ENCODE results near the gene ROBO4. TPM values are rescaled to one million over a fixed set of nuclear protein-coding genes. Genes with fewer than 3 reads are reported as not detected.

The ROBO4 gene
- total RNA-seq, 1 donor from 2014 or later: not detected

DNA sequence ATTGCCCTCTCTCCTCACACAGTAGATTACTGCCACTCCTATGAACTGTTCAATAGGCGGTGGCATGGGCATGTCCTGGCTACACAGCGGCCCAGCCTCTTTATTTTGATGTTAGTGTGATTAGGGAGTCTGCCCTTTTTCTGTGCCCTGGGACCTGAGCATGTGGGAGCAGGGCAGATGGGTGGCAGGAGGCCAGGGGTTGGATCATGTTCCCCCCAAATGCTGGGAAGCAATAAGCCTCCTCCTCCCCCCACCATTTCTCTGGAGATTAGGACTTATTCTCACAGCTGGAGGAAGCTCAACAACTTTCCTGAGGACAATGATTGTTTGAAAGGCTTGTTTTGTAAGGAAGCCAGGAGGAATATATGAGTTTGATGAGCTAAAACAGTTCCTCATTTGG is 22.2 kb upstream of the ROBO4 start:
- Mint-ChIP-seq H3K4me3 (no peak overlapping the region), H3K9me3 (no peaks in the 10 kb centered on the region), H3K27ac (no peak overlapping the region), H3K27me3 (peaks cover 41% of the 10 kb centered on the region), H3K36me3 (ENCODE audit: low read depth) (no peaks in the 10 kb centered on the region), H3K4me1 (peaks cover 3% of the 10 kb centered on the region)
- intact Hi-C loops (cut with micrococcal nuclease): no loop called here
- CTCF ChIA-PET: no interaction called here
- ATAC-seq (ENCODE audit: low read depth) (no peak), DNase-seq (no peak)
- POLR2A ChIA-PET: interaction anchor here (1.2 kb wide), 1 partner anchor 34 kb away, joined by 4 read pairs; the partner anchor contains the start of gene CCDC15
- no peak for TF ChIP-seq CTCF (IDR thresholded peaks at IDR 0.05)

GRCh38 chr11:124918950-124919349 is 21.3 kb upstream of the ROBO4 start, which contains the start of gene HEPN1:
HEPN1 (plus strand) TSS chr11:124919250.
- no peak within 1 kb of the TSS for H3K4me3 Mint-ChIP-seq
- ChIA-PET POLR2A (no interaction called here), CTCF (no interaction called here)
- peaks cover 3% of the 10 kb centered on the region for H3K4me1 Mint-ChIP-seq
- H3K9me3 Mint-ChIP-seq: no peaks in the 10 kb centered on the region
- ATAC-seq (ENCODE audit: low read depth) (no peak), DNase-seq (no peak)
- intact Hi-C loops (cut with micrococcal nuclease): no loop called here
- peaks cover 41% of the 10 kb centered on the region for H3K27me3 Mint-ChIP-seq
- no peak within 1 kb of the TSS for H3K27ac Mint-ChIP-seq
- no peaks in the 10 kb centered on the region for H3K36me3 Mint-ChIP-seq (ENCODE audit: low read depth)
- no peak for TF ChIP-seq CTCF (IDR thresholded peaks at IDR 0.05)

GRCh38 chr11:124917115-124917637 is 19.5 kb upstream of the ROBO4 start:
- H3K4me1 Mint-ChIP-seq: peaks cover 3% of the 10 kb centered on the region
- DNase-seq (no peak), ATAC-seq (ENCODE audit: low read depth) (no peak)
- peaks cover 33% of the 10 kb centered on the region for H3K27me3 Mint-ChIP-seq
- H3K27ac Mint-ChIP-seq: no peak overlapping the region
- ChIA-PET CTCF (no interaction called here), POLR2A (no interaction called here)
- no peaks in the 10 kb centered on the region for H3K36me3 Mint-ChIP-seq (ENCODE audit: low read depth)
- no peak for TF ChIP-seq CTCF (IDR thresholded peaks at IDR 0.05)
- no peaks in the 10 kb centered on the region for H3K9me3 Mint-ChIP-seq
- intact Hi-C loops (cut with micrococcal nuclease): no loop called here
- no peak overlapping the region for H3K4me3 Mint-ChIP-seq

GRCh38 chr11:124916370-124916710 is 18.7 kb upstream of the ROBO4 start:
- H3K27ac Mint-ChIP-seq: no peak overlapping the region
- peaks cover 3% of the 10 kb centered on the region for H3K4me1 Mint-ChIP-seq
- ChIA-PET POLR2A (no interaction called here), CTCF (no interaction called here)
- peaks cover 8% of the 10 kb centered on the region for H3K9me3 Mint-ChIP-seq
- TF ChIP-seq CTCF (IDR thresholded peaks at IDR 0.05): no peak
- H3K4me3 Mint-ChIP-seq: no peak overlapping the region
- H3K36me3 Mint-ChIP-seq (ENCODE audit: low read depth): peaks cover 5% of the 10 kb centered on the region
- ATAC-seq (ENCODE audit: low read depth) (no peak), DNase-seq (no peak)
- H3K27me3 Mint-ChIP-seq: peaks cover 34% of the 10 kb centered on the region
- intact Hi-C loops (cut with micrococcal nuclease): no loop called here

- Mint-ChIP-seq H3K4me1 (peaks cover 3% of the 10 kb centered on the region), H3K4me3 (no peak overlapping the region), H3K9me3 (peaks cover 8% of the 10 kb centered on the region), H3K27me3 (peaks cover 33% of the 10 kb centered on the region), H3K36me3 (ENCODE audit: low read depth) (peaks cover 5% of the 10 kb centered on the region), H3K27ac (no peak overlapping the region)
- intact Hi-C loops (cut with micrococcal nuclease): no loop called here
- no peak for TF ChIP-seq CTCF (IDR thresholded peaks at IDR 0.05)
- no peak for ATAC-seq (ENCODE audit: low read depth)
- ChIA-PET POLR2A (no interaction called here), CTCF (no interaction called here)
- DNase-seq: no peak
These were observed 18.1 kb upstream of the ROBO4 start for GRCh38 chr11:124915541-124916369.

Data from activated B cell treated with CpG ODN at 0.5 μM for 24 hours (primary cell).